Right lobe of liver (tissue), 6 donors: Measurements from ENCODE around the gene NME1. TPM values are rescaled to one million over a fixed set of nuclear protein-coding genes. Genes with fewer than 3 reads are reported as not detected.

Experiments used
- ATAC-seq, 4 donors: fragments of 200-7000 bp; cut with Tn5 transposase; one replicate each; pipeline ENCODE4 v1.9.1; 2020; ENCODE audit warnings: mild to moderate bottlenecking in 4 of 4, moderate library complexity in 4 of 4
- DNase-seq, 3 donors: peaks; one replicate each; pipeline ENCODE4 v3.0.0-alpha.2; 2020
- H3K27ac ChIP-seq, 3 donors: fragments of 200-600 bp; one replicate each; pipeline ENCODE4 v1.8.0; 2022
- H3K27me3 ChIP-seq, 2 donors: fragments of 200-600 bp; one replicate each; pipeline ENCODE4 v1.8.0; 2022
- H3K36me3 ChIP-seq, 4 donors: fragments of 200-600 bp; sonication (generic) in 1 of 4; one replicate each; pipeline versions ENCODE4 v1.5.1 to v1.8.0; 2017 to 2022; ENCODE audit warnings: control low read depth in 1 of 4
- H3K4me1 ChIP-seq, 4 donors: fragments of 200-600 bp; sonication (generic) in 1 of 4; one replicate each; pipeline versions ENCODE4 v1.5.1 to v1.8.0; 2017 to 2022; ENCODE audit warnings: control low read depth in 1 of 4
- H3K4me3 ChIP-seq, 3 donors: fragments of 200-600 bp; one replicate each; pipeline ENCODE4 v1.8.0; 2022
- H3K9me3 ChIP-seq, 4 donors: fragments of 200-600 bp; sonication (generic) in 1 of 4; one replicate each; pipeline versions ENCODE4 v1.5.1 to v1.8.0; 2017 to 2022; ENCODE audit warnings: control low read depth in 1 of 4
- POLR2A ChIP-seq: fragments of 450-650 bp; IDR thresholded peaks from one replicate; pipeline ENCODE4 v1.6.1; 2017; ENCODE audit warnings: antibody characterized with exemption, mild to moderate bottlenecking
- WGBS: methylation state at CpG from one replicate; pipeline ENCODE4 v1.1.6; 2018; ENCODE audit warnings: low coverage, low lambda C conversion rate; ENCODE audit not compliant: insufficient coverage; ENCODE audit errors: missing lambda C conversion rate; 5-methylcytosine and 5-hydroxymethylcytosine counted together
- intact Hi-C, 2 donors: fragments of 100-400 bp; cut with DNase I; formaldehyde crosslinking; loops; one replicate each; pipeline versions ENCODE4 v1.11.2 to v1.14.1; 2022
- total RNA-seq, 6 experiments: library from RNA; depleted of rRNA in 2 of 6; stranded (reverse); fragments of >200 nt in 2 of 6; fragmentation: NEBNext Ultra II Directional in 3 of 6; extraction: Animal tissue kit (Norgen Biotek cat#: 25700) in 3 of 6; gene quantifications; one replicate each; pipeline versions ENCODE4 v1.1.0 to v1.2.4, GENCODE V29; 2016 to 2023
- TF ChIP-seq, protein P1 (sequence below), 4 donors: fragments of 200-600 bp in 3 of 4; fragments of 450-650 bp in 1 of 4; IDR thresholded peaks; one replicate each; pipeline versions ENCODE4 v1.5.1 to v1.8.0; 2016 to 2022; ENCODE audit warnings: antibody characterized with exemption in 4 of 4, mild to moderate bottlenecking in 2 of 4
- donor health status: DM: no; HTN: yes; CAD: no.
- donor health status: DM: no; HTN: no; CAD: no.
- donor health status: DM: no; HTN: no; CAD: no.
- donor health status: DM: no; HTN: yes; CAD: no.
- donor health status: DM: no; HTN: yes; CAD: no.

Gene NME1
- total RNA-seq, 6 experiments from 2014 or later: 31.1 to 88.1 (median 47.0) TPM

DNA sequence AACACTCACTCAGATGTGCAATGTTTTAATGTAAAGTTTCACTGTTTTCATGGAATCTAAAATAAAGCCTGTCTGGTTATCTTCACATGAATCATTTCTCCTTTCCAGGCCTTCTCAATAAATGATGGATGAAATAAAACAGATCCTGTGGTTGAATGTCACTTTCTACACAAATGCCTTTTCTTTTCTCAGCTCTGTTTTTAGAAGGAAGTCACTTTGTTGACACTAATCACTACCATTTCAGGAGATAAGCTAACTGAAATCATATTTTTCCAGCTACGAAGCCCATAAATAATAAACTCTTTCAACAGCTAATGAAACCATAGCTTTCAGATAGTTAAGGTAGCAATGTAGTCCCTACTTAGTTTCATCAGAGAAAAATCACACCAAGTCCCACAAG is 30.8 kb downstream of the NME1 start:
- no peaks in the 10 kb centered on the region for H3K27me3 ChIP-seq
- no peaks in the 10 kb centered on the region for H3K9me3 ChIP-seq
- peaks cover 3 to 44% (median 5%) of the 10 kb centered on the region in 4 donors for H3K36me3 ChIP-seq
- whole genome bisulfite sequencing: 83% methylated on average over 1 of the region's 1 CpG
- intact Hi-C loops: no loop called here
- TF ChIP-seq POLR2A: no peak
- TF ChIP-seq, protein P1, sequence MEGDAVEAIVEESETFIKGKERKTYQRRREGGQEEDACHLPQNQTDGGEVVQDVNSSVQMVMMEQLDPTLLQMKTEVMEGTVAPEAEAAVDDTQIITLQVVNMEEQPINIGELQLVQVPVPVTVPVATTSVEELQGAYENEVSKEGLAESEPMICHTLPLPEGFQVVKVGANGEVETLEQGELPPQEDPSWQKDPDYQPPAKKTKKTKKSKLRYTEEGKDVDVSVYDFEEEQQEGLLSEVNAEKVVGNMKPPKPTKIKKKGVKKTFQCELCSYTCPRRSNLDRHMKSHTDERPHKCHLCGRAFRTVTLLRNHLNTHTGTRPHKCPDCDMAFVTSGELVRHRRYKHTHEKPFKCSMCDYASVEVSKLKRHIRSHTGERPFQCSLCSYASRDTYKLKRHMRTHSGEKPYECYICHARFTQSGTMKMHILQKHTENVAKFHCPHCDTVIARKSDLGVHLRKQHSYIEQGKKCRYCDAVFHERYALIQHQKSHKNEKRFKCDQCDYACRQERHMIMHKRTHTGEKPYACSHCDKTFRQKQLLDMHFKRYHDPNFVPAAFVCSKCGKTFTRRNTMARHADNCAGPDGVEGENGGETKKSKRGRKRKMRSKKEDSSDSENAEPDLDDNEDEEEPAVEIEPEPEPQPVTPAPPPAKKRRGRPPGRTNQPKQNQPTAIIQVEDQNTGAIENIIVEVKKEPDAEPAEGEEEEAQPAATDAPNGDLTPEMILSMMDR (IDR thresholded peaks at IDR 0.05): no peak
- no peak overlapping the region for H3K4me3 ChIP-seq
- ATAC-seq (no peak), DNase-seq (no peak)
- H3K27ac ChIP-seq: no peak overlapping the region
- no peaks in the 10 kb centered on the region for H3K4me1 ChIP-seq

DNA sequence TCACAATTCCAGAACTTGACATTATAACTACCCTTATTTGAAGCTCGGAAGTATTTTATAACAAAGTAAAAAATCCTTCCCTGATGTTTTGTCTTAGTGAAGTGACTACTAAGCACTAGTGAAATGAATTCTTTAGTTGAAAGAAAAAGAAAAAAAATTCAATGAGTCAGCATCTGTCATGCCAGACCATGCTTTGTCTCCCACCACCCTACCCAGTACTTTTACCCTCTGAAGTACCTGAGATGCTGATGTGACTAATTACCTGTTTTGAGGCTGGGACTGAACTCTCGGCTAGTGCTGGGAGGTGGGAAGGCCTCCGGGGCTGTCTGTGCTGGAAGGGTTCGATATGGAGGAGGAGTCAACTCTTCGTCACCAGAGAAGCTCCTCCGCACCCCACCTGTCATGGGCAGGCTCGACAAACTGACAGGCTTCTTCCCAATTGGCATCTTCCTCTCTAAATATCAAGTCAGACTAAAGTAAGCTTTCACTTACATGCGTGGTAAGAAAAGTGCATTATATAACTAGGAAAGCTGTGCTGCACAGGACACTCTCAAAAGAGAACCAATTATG is 32.5 kb downstream of the NME1 start:
- Histone ChIP-seq H3K27ac (no peak overlapping the region), H3K36me3 (peaks cover 3 to 44% (median 9%) of the 10 kb centered on the region in 4 donors), H3K27me3 (no peaks in the 10 kb centered on the region), H3K4me3 (no peak overlapping the region), H3K4me1 (no peaks in the 10 kb centered on the region), H3K9me3 (no peaks in the 10 kb centered on the region)
- TF ChIP-seq, protein P1 (IDR thresholded peaks at IDR 0.05): no peak
- TF ChIP-seq POLR2A: no peak
- intact Hi-C loops: no loop called here
- DNase-seq: no peak
- WGBS: 97% methylated on average over 6 of the region's 8 CpGs
- no peak for ATAC-seq

- WGBS: 94% methylated on average over 9 of the region's 9 CpGs
- no peaks in the 10 kb centered on the region for H3K4me1 ChIP-seq
- TF ChIP-seq POLR2A: no peak
- TF ChIP-seq, protein P1 (IDR thresholded peaks at IDR 0.05): no peak
These were observed 35.0 kb downstream of the NME1 start for GRCh38 chr17:51188271-51188833.

GRCh38 chr17:51189162-51189561 is 35.8 kb downstream of the NME1 start:
- TF ChIP-seq, protein P1 (IDR thresholded peaks at IDR 0.05): no peak
- no peak for TF ChIP-seq POLR2A
- H3K9me3 ChIP-seq: no peaks in the 10 kb centered on the region
- H3K4me3 ChIP-seq: no peak overlapping the region
- no peak overlapping the region for H3K27ac ChIP-seq
- H3K4me1 ChIP-seq: no peaks in the 10 kb centered on the region
- H3K27me3 ChIP-seq: no peaks in the 10 kb centered on the region
- DNase-seq (no peak), ATAC-seq (peak in 1 of 4 donors; percentile 32)
- H3K36me3 ChIP-seq: peaks cover 3 to 47% (median 20%) of the 10 kb centered on the region in 4 donors
- intact Hi-C loops: no loop called here

More at GRCh38 chr17:51188271-51188833, 35.0 kb downstream of the NME1 start:
- no peak for DNase-seq
- intact Hi-C loops: no loop called here
- no peak overlapping the region for H3K27ac ChIP-seq
- no peaks in the 10 kb centered on the region for H3K27me3 ChIP-seq
- H3K4me3 ChIP-seq: no peak overlapping the region
- H3K9me3 ChIP-seq: no peaks in the 10 kb centered on the region
- ATAC-seq: no peak
- H3K36me3 ChIP-seq: peaks cover 3 to 47% (median 19%) of the 10 kb centered on the region in 4 donors
